LNCAP (cell line): ENCODE results near the gene ARHGAP44.

Source experiments
- CTCF ChIP-seq: fragments of 450-650 bp; IDR thresholded peaks from 2 replicates; pipeline ENCODE4 v1.5.1; 2017; ENCODE audit warnings: mild to moderate bottlenecking

Gene ARHGAP44

GRCh38 chr17:12996357-12996756 is 207.1 kb downstream of the ARHGAP44 start:
- no peak for TF ChIP-seq CTCF

- no peak for TF ChIP-seq CTCF
These were observed 207.6 kb downstream of the ARHGAP44 start for GRCh38 chr17:12996941-12997340.

GRCh38 chr17:12998461-12998860 is 209.2 kb downstream of the ARHGAP44 start:
- TF ChIP-seq CTCF, result no peak

DNA sequence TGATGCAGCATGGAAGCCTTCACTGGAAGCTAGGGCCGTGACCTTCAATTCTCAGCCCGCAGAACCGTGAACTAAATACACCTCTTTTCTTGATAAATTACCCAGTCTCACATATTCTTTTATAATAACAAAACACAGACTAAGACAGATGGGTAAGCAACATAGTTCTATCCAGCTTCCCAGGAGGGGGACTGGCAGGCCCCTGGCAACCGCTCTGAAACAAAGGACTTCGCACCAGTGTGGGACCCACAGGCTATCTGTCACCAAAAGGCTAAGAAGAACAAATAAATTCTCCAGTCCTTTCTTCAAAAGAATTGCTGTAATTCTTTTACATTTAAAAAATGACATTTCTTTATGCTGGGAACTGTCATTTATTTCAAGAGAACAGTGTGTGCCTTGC is 209.6 kb downstream of the ARHGAP44 start:
- TF ChIP-seq CTCF, result no peak

- TF ChIP-seq CTCF, result no peak
These were observed 211.3 kb downstream of the ARHGAP44 start for GRCh38 chr17:13000561-13000960.

DNA sequence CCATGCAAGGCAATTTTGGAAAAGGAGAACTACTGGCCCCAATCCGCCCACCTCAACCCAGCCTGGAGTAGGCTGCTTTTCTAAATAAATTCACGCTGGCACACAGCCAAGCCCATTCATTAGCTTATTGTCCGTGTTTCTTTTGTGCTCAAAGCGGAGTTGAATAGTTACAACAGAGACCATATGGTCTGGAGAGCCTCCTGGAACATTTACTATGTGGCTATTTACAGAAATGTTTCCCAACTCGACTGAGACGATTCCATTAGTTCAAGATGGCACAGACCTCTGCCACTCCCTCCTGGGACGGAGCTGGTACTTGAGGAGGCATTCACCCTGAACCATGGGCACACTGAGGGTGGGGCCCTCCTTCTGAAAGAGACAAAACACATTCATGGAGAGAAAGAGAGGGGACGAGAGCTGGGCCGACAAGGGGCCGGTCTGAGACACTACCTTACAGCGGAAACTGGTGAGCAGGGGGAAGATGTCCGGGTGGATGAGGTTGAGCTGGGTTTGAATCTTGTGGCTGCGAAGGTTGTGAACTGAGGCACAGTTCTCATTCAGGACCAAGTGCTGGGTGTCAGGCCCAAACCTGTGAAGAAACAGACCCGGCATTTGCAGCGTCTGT is 212.8 kb downstream of the ARHGAP44 start:
- no peak for TF ChIP-seq CTCF

DNA sequence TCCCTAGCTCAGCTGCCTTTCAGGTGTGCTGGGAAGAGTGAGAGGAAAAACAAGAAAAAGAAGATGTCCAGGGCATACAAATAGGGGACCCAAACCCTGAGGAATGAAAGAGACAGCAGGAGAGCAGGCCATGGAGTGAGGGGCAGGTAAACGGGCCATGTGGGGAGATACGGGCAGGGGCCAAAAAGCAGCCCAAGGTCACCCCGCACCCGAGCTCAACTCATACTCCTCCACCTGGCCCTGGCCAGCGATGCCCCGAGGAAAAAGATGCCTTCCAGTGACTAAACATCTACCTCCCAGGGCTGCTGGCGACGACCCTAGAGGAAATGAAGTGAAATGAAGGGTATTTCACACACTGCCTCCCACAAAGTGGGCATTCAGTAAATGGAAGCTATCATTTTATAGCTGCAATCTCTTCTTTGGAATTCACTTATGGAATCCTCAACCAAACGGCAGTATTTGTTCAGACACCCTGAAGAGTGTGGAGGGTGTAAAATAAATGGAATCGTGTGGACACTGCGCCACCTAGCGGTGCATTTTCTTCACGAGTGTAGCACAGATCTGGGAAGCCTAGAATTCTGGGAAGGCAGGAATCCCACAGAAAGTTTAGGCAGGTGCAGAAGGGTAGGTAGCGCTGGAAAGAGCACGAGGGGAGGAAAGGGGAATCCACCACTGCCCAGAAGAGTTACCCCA is 213.6 kb downstream of the ARHGAP44 start:
- peak; percentile 82 for TF ChIP-seq CTCF
